Esophagus squamous epithelium (tissue), 5 donors: ENCODE measurements around the gene FHIT. TPM values are rescaled to one million over a fixed set of nuclear protein-coding genes. Genes with fewer than 3 reads are reported as not detected.

Experiments used
- DNase-seq: peaks from one replicate; lab custom pipeline; 2025; lab: John Stamatoyannopoulos, UW
- H3K27ac ChIP-seq, 4 donors: fragments of 200-600 bp; sonication (generic); one replicate each; pipeline ENCODE4 v1.5.1; 2016 to 2019; ENCODE audit warnings: mild to moderate bottlenecking in 1 of 4
- H3K27me3 ChIP-seq, 4 donors: fragments of 200-600 bp; sonication (generic); 1 replicate in 3 of 4; 2 replicates in 1 of 4; pipeline versions ENCODE4 v1.5.1 to v1.6.0; 2017 to 2021; ENCODE audit warnings: antibody characterized with exemption in 1 of 4
- H3K36me3 ChIP-seq, 3 donors: fragments of 200-600 bp; sonication (generic); one replicate each; pipeline ENCODE4 v1.5.1; 2016 to 2019
- H3K4me1 ChIP-seq, 3 donors: fragments of 200-600 bp; sonication (generic); one replicate each; pipeline ENCODE4 v1.5.1; 2017 to 2019
- H3K4me3 ChIP-seq, 4 donors: fragments of 200-600 bp; sonication (generic); 1 replicate in 3 of 4; 2 replicates in 1 of 4; pipeline ENCODE4 v1.5.1; 2016 to 2019; ENCODE audit warnings: mild to moderate bottlenecking in 2 of 4, moderate library complexity in 1 of 4
- H3K9me3 ChIP-seq, 3 donors: fragments of 200-600 bp; sonication (generic); one replicate each; pipeline ENCODE4 v1.5.1; 2016 to 2019
- POLR2A ChIP-seq, 4 donors: fragments of 450-650 bp; IDR thresholded peaks; one replicate each; pipeline ENCODE4 v1.6.1; 2017; ENCODE audit warnings: antibody characterized with exemption in 4 of 4, mild to moderate bottlenecking in 4 of 4, moderate library complexity in 3 of 4
- whole genome bisulfite sequencing, 2 donors: methylation state at CpG; one replicate each; pipeline ENCODE4 v1.1.5; 2018; 5-methylcytosine and 5-hydroxymethylcytosine counted together
- intact Hi-C: fragments of 100-400 bp; cut with DNase I; formaldehyde crosslinking; loops from one replicate; pipeline ENCODE4 v1.15.0; 2022
- total RNA-seq, 4 donors: library from RNA; depleted of rRNA; stranded (reverse); fragments of >200 nt; gene quantifications; one replicate each; pipeline ENCODE4 v1.1.0, GENCODE V29; 2016
- TF ChIP-seq, protein P1 (sequence below), 6 experiments: fragments of 450-650 bp in 4 of 6; fragments of 200-600 bp in 2 of 6; sonication (generic) in 2 of 6; IDR thresholded peaks; one replicate each; pipeline ENCODE4 v1.5.1; 2016 to 2019; ENCODE audit warnings: antibody characterized with exemption in 6 of 6, mild to moderate bottlenecking in 4 of 6, moderate library complexity in 4 of 6
- donor health status: DM: yes; HTN: yes; CAD: no.

Gene FHIT
- total RNA-seq, 4 donors from 2014 or later = 0.64 to 5.7 (median 3.1) TPM

GRCh38 chr3:61180206-61180605 is 71.0 kb downstream of the FHIT start:
- no peak overlapping the region for H3K4me3 ChIP-seq
- peaks cover 0 to 6% (median 0%) of the 10 kb centered on the region in 3 donors for H3K4me1 ChIP-seq
- no peak overlapping the region for H3K27ac ChIP-seq
- intact Hi-C loops = no loop called here
- no peak for DNase-seq
- 61 to 74% methylated on average over 2 of the region's 2 CpGs for WGBS, 2 donors
- no peaks in the 10 kb centered on the region for H3K27me3 ChIP-seq
- no peaks in the 10 kb centered on the region for H3K36me3 ChIP-seq
- H3K9me3 ChIP-seq = no peaks in the 10 kb centered on the region
- no peak for TF ChIP-seq POLR2A (IDR thresholded peaks at IDR 0.05)
- TF ChIP-seq, protein P1, sequence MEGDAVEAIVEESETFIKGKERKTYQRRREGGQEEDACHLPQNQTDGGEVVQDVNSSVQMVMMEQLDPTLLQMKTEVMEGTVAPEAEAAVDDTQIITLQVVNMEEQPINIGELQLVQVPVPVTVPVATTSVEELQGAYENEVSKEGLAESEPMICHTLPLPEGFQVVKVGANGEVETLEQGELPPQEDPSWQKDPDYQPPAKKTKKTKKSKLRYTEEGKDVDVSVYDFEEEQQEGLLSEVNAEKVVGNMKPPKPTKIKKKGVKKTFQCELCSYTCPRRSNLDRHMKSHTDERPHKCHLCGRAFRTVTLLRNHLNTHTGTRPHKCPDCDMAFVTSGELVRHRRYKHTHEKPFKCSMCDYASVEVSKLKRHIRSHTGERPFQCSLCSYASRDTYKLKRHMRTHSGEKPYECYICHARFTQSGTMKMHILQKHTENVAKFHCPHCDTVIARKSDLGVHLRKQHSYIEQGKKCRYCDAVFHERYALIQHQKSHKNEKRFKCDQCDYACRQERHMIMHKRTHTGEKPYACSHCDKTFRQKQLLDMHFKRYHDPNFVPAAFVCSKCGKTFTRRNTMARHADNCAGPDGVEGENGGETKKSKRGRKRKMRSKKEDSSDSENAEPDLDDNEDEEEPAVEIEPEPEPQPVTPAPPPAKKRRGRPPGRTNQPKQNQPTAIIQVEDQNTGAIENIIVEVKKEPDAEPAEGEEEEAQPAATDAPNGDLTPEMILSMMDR (IDR thresholded peaks at IDR 0.05) = no peak

DNA sequence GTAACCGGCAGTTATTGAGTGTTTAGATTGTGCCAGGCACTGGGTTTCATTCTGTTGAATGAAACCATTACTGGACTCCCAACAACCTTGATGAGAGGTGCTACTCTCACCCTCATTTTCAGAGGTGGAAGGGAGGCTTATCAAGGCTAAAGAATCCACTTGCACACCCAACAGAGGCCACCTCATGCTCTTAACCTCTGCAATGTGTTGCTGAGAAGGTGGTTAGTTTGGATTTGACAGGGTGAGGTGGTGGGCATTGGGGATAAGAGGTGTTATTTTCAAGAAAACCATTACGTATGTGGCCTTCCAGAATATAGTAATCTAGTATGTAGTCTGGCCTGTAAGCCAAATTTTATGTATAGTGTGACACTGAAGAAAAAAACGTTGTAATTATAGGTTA is 73.1 kb downstream of the FHIT start:
- WGBS, 2 donors = 78 to 94% methylated on average over 3 of the region's 3 CpGs
- intact Hi-C loops = no loop called here

GRCh38 chr3:61177450-61177849 is 73.8 kb downstream of the FHIT start:
- H3K4me3 ChIP-seq = no peak overlapping the region
- H3K9me3 ChIP-seq = no peaks in the 10 kb centered on the region
- intact Hi-C loops = no loop called here
- WGBS, 2 donors = 47 to 64% methylated on average over 2 of the region's 2 CpGs
- TF ChIP-seq, protein P1 (IDR thresholded peaks at IDR 0.05) = no peak
- TF ChIP-seq POLR2A (IDR thresholded peaks at IDR 0.05) = no peak
- H3K36me3 ChIP-seq = no peaks in the 10 kb centered on the region
- DNase-seq = no peak
- no peaks in the 10 kb centered on the region for H3K27me3 ChIP-seq
- H3K27ac ChIP-seq = no peak overlapping the region
- H3K4me1 ChIP-seq = peaks cover 0 to 4% (median 0%) of the 10 kb centered on the region in 3 donors

More for the DNA sequence above, 73.1 kb downstream of the FHIT start:
- DNase-seq = no peak
- no peak overlapping the region for H3K27ac ChIP-seq
- peaks cover 0 to 4% (median 0%) of the 10 kb centered on the region in 3 donors for H3K4me1 ChIP-seq
- H3K36me3 ChIP-seq = no peaks in the 10 kb centered on the region
- no peaks in the 10 kb centered on the region for H3K9me3 ChIP-seq
- no peak for TF ChIP-seq POLR2A (IDR thresholded peaks at IDR 0.05)
- TF ChIP-seq, protein P1 (IDR thresholded peaks at IDR 0.05) = no peak
- no peaks in the 10 kb centered on the region for H3K27me3 ChIP-seq
- H3K4me3 ChIP-seq = no peak overlapping the region

GRCh38 chr3:61173676-61174075 is 77.6 kb downstream of the FHIT start:
- Histone ChIP-seq H3K36me3 (no peaks in the 10 kb centered on the region), H3K4me1 (no peaks in the 10 kb centered on the region), H3K27me3 (no peaks in the 10 kb centered on the region), H3K9me3 (no peaks in the 10 kb centered on the region), H3K4me3 (no peak overlapping the region), H3K27ac (no peak overlapping the region)
- no peak for DNase-seq
- intact Hi-C loops = no loop called here
- TF ChIP-seq, protein P1 (IDR thresholded peaks at IDR 0.05) = no peak
- TF ChIP-seq POLR2A (IDR thresholded peaks at IDR 0.05) = no peak

GRCh38 chr3:61172684-61173083 is 78.6 kb downstream of the FHIT start:
- Histone ChIP-seq H3K4me1 (no peaks in the 10 kb centered on the region), H3K9me3 (no peaks in the 10 kb centered on the region), H3K27me3 (no peaks in the 10 kb centered on the region), H3K4me3 (no peak overlapping the region), H3K27ac (no peak overlapping the region), H3K36me3 (no peaks in the 10 kb centered on the region)
- no peak for DNase-seq
- intact Hi-C loops = no loop called here
- TF ChIP-seq, protein P1 (IDR thresholded peaks at IDR 0.05) = no peak
- no peak for TF ChIP-seq POLR2A (IDR thresholded peaks at IDR 0.05)
- WGBS, 2 donors = 14 to 77% methylated on average over 2 of the region's 2 CpGs
